ENCODE data around the gene STXBP1.
"Not testable (repeated sequence)": the region's sequence is repeated elsewhere in the genome, so short reads cannot be mapped to it uniquely, and the experiment has no call there.

STXBP1 gene

GRCh38 chr9:127577194-127577593 is 34.9 kb upstream of the STXBP1 start:
- not testable (repeated sequence) for DNase-seq

DNA sequence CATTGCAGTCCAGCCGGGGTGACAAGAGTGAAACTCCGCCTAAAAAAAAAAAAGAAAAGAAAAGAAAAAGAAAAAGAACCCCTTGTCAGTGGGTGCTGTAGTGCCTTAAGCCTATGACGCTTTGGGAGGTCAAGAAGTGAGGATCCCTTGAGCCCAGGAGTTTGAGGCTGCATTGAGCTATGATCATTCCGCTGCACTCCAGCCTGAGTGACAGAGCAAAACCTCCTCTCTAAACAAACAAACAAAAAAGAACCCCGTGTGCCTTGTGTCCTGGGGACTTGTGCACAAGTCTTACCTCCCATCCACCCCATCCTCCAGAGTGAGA is 33.5 kb upstream of the STXBP1 start:
- DNase-seq = no peak

GRCh38 chr9:127578952-127579853 is 32.9 kb upstream of the STXBP1 start:
- DNase-seq = peak in 49 of 56 donors; percentile 21 to 89 (median 61)

DNA sequence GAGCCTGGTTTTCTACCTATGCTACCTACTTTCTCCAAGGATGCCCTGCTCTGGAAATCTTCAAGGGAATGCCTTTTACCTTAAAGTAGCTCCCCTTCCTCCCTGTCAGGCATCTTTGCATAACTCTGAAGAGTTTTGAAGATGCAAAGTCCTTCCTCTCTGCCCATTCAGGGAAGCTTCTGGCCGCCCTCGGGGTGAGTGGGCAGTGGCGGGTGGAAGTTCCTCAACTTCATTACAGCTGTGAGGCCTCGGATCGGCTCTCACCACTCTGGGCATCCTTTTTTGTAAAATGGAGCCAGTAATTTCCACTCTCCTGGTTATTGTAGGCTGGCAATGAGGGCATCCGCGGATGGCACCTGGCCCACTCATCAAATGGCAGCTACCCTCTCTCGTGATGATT is 31.7 kb upstream of the STXBP1 start:
- no peak for DNase-seq

DNA sequence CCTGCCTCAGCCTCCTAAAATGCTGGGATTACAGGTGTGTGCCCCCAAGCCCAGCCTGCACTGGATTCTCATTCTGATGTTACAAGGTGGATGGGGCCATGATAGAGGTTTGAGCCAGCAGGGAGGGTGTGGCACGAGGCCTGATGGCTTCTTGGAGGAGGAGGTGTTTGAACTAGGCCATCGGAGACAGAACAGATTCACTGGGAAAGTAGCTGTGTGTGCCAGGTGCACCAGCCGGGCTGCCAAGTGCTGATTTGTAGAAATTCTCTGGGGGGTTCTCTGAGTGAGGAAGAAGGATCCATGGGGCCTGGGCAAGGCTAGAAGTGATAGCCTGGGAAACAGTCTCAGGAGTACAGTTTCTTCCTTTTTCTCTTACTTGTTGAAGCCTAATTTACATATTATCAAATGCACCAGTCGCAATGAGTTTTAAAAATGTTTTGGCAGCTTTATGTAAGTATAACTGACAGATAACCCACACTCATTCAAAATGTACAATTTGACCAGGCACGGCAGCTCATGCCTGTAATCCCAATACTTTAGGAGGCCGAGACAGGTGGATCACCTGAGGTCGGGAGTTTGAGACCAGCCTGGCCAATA is 31.1 kb upstream of the STXBP1 start:
- no peak for DNase-seq

DNA sequence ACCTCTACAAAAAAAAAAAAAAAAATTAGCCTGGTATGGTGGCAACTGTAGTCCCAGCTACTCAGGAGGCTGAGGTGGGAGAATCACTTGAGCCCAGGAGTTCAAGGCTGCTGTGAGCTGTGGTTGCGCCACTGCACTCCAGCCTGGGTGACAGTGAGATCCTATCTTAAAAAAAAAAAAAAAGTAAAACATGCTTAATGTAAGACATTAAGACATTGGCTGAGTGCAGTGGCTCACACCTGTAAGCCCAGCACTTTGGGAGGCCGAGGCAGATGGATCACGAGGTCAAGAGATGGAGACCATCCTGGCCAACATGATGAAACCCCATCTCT is 27.6 kb upstream of the STXBP1 start:
- not testable (repeated sequence) for DNase-seq

DNA sequence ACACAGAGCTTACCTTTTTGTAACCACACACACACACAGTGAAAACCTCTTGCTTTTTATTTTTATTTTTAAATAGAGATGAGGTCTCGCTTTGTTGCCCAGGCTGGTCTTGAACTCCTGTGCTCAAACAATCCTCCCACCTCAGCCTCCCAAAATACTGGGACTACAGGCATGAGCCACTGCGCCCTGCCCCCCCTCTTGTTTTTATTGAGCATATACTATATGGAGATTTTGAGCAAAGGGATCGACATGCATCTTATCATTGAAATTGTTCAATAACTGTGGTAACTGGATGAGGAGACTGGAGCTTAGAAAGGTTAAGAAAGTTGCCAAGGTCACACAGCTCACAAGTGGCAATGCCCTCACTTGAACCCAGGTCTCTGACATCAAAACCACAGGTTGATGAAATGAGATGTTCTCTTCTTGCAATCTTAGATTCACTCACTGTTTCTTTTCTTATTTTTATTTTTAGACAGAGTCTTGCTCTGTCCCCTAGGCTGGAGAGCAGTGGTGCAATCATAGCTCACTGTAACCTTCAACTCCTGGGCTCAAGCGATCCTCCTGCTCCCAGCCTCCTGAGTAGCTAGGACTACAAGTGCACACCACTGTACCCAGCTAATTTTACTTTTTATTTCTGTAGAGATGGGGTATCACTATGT is 26.8 kb upstream of the STXBP1 start:
- no peak for DNase-seq

GRCh38 chr9:127586096-127586495 is 26.0 kb upstream of the STXBP1 start:
- no peak for DNase-seq

DNA sequence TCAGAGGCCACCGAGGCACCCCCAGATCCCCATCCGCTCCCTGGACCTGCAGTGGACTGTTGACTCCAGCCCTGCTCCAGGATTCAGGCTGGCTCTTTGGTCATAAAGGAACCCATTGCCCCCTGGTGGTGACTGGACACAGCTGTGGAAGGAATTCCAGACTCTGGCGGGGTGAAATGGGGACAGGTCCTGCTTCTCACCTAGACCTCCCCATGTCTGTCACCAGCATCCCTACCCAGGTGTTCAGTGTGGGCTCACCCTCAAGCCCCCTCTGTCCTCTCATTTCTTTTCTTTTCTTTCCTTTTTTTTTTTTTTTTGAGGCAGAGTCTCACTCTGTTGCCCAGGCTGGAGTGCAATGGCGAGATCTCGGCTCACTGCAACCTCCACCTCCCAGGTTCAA is 25.5 kb upstream of the STXBP1 start:
- DNase-seq = peak in 48 of 56 donors; percentile 8 to 85 (median 52)

GRCh38 chr9:127587966-127588365 is 24.1 kb upstream of the STXBP1 start:
- DNase-seq = no peak

DNA sequence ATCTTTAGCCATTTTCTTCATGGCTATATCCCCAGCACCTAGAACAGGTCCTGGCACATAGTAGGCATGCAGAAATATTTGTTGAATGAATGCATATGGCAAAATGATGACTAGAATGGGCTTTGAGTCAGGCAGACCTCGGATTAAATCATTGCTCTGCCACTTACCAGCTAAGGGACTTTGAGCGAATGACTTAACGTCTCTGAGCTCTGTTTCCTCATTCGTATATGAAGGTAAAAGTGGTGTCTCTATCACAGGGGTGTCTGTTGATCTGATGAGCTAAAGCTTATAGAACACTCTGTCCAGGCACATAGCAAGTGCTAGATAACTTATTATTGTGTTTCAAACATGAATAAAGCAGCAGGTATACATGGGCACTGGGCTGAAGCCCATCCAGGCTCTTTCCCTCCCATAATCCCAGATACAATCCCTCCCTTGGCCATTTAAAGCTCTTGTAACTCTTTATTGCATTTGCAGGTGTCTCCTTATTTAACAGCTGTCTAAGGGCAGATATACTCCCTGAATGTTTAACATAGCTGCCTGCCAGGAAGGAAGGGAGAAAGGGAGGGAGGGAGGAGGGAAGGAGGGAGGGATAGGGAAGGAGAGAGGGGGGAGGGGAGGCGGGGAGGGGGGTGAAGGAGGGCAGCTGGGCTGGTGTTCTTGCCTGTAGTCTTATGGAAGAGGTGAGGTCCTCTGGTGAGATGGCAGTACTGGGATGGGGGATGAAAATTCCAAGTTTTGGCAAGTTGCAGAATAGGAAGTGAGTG is 23.2 kb upstream of the STXBP1 start:
- no peak for DNase-seq

- peak in 34 of 56 donors; percentile 12 to 75 (median 32) for DNase-seq
Observed at GRCh38 chr9:127589955-127590370, 22.1 kb upstream of the STXBP1 start.

- no peak for DNase-seq
Observed at GRCh38 chr9:127595611-127596010, 16.5 kb upstream of the STXBP1 start.

DNA sequence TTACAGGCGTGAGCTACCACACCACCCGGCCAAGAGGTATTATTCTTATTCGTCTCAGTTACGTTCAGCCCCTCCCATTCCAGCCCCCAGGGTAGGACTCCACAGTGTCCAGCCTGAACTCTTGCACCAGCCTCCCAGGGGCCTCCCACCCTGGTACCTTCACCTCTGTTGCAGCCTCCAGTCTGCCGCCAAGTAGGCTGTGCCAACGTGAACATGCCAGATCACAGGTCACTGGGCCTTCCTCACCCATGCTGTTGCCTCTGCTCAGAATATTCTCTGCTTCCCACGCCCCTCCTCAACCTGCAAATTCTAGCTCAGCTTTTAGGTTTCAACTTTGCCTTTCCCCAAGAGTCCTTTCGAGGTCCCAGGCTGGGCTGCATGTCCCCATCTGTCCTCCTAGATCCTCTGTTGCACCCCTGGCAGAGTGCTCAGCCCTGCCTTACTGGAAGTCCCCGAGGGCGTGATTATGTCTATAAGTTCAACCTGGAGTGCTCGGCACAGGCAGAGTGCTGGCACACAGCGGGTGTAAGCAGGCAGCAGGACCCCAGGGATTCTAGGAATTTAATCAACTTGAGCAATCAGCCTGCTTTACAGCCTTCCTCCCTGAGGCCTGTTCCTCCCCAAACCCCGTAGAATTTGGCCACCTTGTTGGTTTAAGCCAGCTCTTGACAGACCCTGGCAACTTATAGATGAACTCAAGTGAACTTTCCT is 13.1 kb upstream of the STXBP1 start:
- DNase-seq = no peak

DNA sequence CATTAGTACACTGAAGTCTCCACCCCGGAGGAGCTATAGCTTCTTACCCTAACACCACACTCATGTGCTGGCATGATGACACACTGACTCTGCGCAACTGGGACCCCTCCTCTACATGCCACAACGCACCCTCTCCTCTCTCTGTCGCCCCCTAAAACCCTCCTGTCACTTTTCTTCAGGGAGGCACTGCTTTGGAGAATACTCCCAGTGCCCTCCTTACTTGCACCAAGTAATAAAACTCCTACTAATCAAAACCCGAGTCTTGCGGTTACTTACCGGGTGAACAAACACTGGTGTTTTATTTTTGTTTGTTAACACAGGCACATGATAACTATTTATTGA is 12.6 kb upstream of the STXBP1 start:
- DNase-seq = no peak

DNA sequence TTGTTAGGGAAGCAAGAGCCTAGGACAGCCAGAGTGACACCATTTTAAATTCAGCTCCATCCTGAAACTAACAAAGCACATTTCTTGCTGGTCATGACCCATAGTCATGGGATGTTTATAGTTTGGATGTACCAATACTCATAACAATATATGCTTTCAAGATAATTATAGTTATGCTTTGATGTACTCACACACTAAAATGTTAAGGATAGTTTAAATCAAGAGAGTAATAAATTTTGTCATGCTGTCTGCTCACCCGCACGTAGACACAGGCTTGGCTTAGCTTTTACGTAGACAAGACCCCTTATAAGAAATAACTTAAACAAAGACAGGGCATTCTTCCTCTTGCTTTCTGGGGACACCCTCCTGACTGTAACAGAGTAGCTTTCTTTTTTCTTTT is 8.9 kb upstream of the STXBP1 start:
- no peak for DNase-seq

GRCh38 chr9:127606043-127606442 is 6.0 kb upstream of the STXBP1 start:
- no peak for DNase-seq

GRCh38 chr9:127608104-127608966 is 3.7 kb upstream of the STXBP1 start:
- DNase-seq = peak in 50 of 56 donors; percentile 8 to 86 (median 68)

GRCh38 chr9:127611603-127611898 is 526 bp upstream of the STXBP1 start:
- no peak for DNase-seq

DNA sequence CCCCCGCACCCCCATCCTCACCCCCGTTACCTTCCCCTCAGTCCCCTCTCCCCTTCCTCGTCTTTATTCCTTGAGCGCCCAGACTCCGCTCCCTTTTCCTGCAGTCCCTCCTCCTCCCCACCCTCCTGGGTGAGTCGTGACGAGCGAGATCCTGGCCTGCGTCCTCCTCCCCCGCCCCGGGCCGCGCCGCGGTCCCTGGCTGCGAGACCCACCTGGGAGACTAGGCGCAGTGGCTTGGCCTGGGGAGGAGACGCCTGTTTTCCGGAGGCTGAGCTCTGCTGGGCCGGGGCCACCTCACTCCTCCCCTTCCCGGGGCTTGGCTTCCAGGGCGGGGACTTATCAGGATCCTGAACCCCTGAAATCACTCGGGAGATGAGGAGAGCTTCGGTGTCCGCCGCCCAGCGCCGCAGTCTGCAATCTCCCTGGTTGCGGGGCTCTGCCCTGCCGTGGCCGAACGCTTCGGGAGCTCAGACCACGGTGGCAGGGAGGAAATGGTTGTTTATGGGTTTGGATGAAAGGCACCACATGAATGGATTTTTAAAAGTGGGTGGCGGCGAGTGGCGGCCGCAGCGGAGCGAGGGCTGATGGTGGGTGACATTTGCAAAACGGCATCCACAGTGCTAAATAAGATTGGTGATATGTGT is 984 bp downstream of the STXBP1 start:
- DNase-seq = peak in 38 of 56 donors; percentile 10 to 65 (median 30)
